BLaER1 treated with 17β-estradiol and CSF1 and Interleukin-3, amounts not matched to agents 10 nM and 100 nM (cell line): ENCODE results near the gene WNT4.

Experiments
- H3K27ac ChIP-seq, 11 experiments: shearing (Covaris generic); formaldehyde crosslinking; 2 replicates each; pipeline ENCODE4 v1.8.1; 2022
- H3K27me3 ChIP-seq, 11 experiments: shearing (Covaris generic); formaldehyde crosslinking; 2 replicates each; pipeline ENCODE4 v1.8.1; 2022
- H3K36me3 ChIP-seq, 11 experiments: shearing (Covaris generic); formaldehyde crosslinking; 2 replicates each; pipeline ENCODE4 v1.8.1; 2022
- H3K4me1 ChIP-seq, 10 experiments: shearing (Covaris generic); formaldehyde crosslinking; 2 replicates each; pipeline ENCODE4 v1.8.1; 2022
- H3K4me2 ChIP-seq, 11 experiments: shearing (Covaris generic); formaldehyde crosslinking; 2 replicates each; pipeline ENCODE4 v1.8.1; 2022
- H3K4me3 ChIP-seq, 10 experiments: shearing (Covaris generic); formaldehyde crosslinking; 2 replicates each; pipeline ENCODE4 v1.8.1; 2022
- H3K9ac ChIP-seq, 11 experiments: shearing (Covaris generic); formaldehyde crosslinking; 2 replicates each; pipeline ENCODE4 v1.8.1; 2022
- H3K9me3 ChIP-seq, 11 experiments: shearing (Covaris generic); formaldehyde crosslinking; replicated peaks in 1 of 11; 2 replicates each; pipeline ENCODE4 v1.8.1; 2022
- H4K20me1 ChIP-seq, 11 experiments: shearing (Covaris generic); formaldehyde crosslinking; 2 replicates each; pipeline ENCODE4 v1.8.1; 2022
- Cebpa-rat ChIP-seq, 11 experiments: shearing (Covaris generic); IDR thresholded peaks; 2 replicates each; pipeline ENCODE4 v1.8.1; 2022

WNT4 gene

DNA sequence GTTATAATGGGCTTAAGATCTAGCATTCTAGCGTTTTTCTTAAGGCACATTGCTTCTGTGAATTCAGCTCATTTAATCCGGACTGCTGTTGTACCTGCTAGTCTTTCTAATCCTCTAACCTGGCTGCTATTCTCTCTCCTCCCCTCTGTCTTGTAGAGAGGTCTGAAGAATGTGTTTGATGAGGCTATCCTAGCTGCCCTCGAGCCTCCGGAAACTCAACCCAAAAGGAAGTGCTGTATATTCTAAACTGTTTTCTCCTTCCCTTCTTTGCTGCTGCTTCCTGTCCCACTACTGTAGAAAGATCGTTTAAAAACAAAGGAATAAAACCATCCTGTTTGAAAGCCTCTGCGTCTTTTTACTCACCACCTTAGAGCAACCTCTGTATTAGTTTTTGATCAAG lies 53.1 kb downstream of the WNT4 start:
- Histone ChIP-seq H3K4me1 (peaks cover 39 to 81% (median 66%) of the 10 kb centered on the region in 10 experiments), H3K9me3 (no peaks in the 10 kb centered on the region), H3K36me3 (peaks cover 74 to 91% (median 80%) of the 10 kb centered on the region in 11 experiments), H3K4me3 (peak overlapping the region; percentile 1 to 44 (median 14); a peak in 11 of 20 replicates), H3K27ac (peak overlapping the region in 10 of 11 experiments; percentile 21 to 60 (median 53); a peak in 19 of 22 replicates), H3K9ac (peak overlapping the region; percentile 40 to 64 (median 54)), H4K20me1 (peaks cover 72 to 100% (median 92%) of the 10 kb centered on the region in 11 experiments), H3K4me2 (peak overlapping the region; percentile 71 to 87 (median 82)), H3K27me3 (no peaks in the 10 kb centered on the region)
- no peak for TF ChIP-seq Cebpa-rat (IDR thresholded peaks at IDR 0.05)

GRCh38 chr1:22089134-22089571 lies 53.7 kb downstream of the WNT4 start:
- TF ChIP-seq Cebpa-rat (IDR thresholded peaks at IDR 0.05): no peak

DNA sequence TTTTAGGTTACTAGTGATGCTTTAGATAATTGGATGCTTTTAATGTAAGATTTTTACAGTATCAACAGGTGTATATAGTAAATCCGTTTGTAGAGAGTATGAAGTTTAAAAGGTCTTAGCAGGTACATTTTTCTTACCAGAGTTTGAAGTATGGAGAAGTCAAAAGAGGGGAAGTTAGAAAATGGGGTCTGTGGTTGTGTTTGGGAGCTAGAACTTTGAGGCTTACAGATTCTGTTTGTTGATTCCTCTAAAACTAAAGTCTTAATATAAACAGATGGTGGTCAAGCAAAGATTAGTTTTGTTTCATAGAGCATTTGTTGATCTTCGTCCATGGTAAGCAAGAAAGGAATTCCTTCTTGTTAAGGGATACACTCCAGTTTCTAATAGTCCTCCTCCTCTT lies 54.6 kb downstream of the WNT4 start:
- peak overlapping the region; percentile 71 to 87 (median 82); a peak in 21 of 22 replicates for H3K4me2 ChIP-seq
- H3K9me3 ChIP-seq: no peaks in the 10 kb centered on the region
- H3K27me3 ChIP-seq: no peaks in the 10 kb centered on the region
- H4K20me1 ChIP-seq: peaks cover 80 to 100% (median 95%) of the 10 kb centered on the region in 11 experiments
- peak overlapping the region in 3 of 11 experiments; percentile 56 to 64 (median 58); a peak in 3 of 22 replicates for H3K9ac ChIP-seq
- H3K27ac ChIP-seq: peak overlapping the region in 10 of 11 experiments; percentile 0 to 60 (median 53); a peak in 12 of 22 replicates
- TF ChIP-seq Cebpa-rat (IDR thresholded peaks at IDR 0.05): no peak
- peaks cover 39 to 77% (median 63%) of the 10 kb centered on the region in 10 experiments for H3K4me1 ChIP-seq
- H3K36me3 ChIP-seq: peaks cover 77 to 91% (median 82%) of the 10 kb centered on the region in 11 experiments
- H3K4me3 ChIP-seq: no peak overlapping the region

More at GRCh38 chr1:22089134-22089571, 53.7 kb downstream of the WNT4 start:
- Histone ChIP-seq H3K4me2 (peak overlapping the region; percentile 71 to 87 (median 82)), H3K4me1 (peaks cover 39 to 81% (median 66%) of the 10 kb centered on the region in 10 experiments), H3K27me3 (no peaks in the 10 kb centered on the region), H3K9ac (peak overlapping the region; percentile 40 to 64 (median 54); a peak in 20 of 22 replicates), H4K20me1 (peaks cover 77 to 100% (median 94%) of the 10 kb centered on the region in 11 experiments), H3K9me3 (no peaks in the 10 kb centered on the region), H3K27ac (peak overlapping the region; percentile 32 to 60 (median 52); a peak in 18 of 22 replicates), H3K36me3 (peaks cover 76 to 91% (median 81%) of the 10 kb centered on the region in 11 experiments), H3K4me3 (peak overlapping the region in 8 of 10 experiments; percentile 1 to 44 (median 14); a peak in 8 of 20 replicates)

GRCh38 chr1:22080191-22080590 lies 62.7 kb downstream of the WNT4 start:
- H3K36me3 ChIP-seq: peaks cover 76 to 93% (median 89%) of the 10 kb centered on the region in 11 experiments
- H4K20me1 ChIP-seq: peaks cover 99 to 100% (median 100%) of the 10 kb centered on the region in 11 experiments
- H3K27me3 ChIP-seq: no peaks in the 10 kb centered on the region
- H3K4me1 ChIP-seq: peaks cover 14 to 61% (median 39%) of the 10 kb centered on the region in 10 experiments
- no peak for TF ChIP-seq Cebpa-rat (IDR thresholded peaks at IDR 0.05)
- H3K4me2 ChIP-seq: peak overlapping the region in 4 of 11 experiments; percentile 15 to 85 (median 58); a peak in 7 of 22 replicates
- no peak overlapping the region for H3K4me3 ChIP-seq
- H3K9me3 ChIP-seq: no peaks in the 10 kb centered on the region
- H3K27ac ChIP-seq: no peak overlapping the region; a peak in 2 of 22 replicates
- no peak overlapping the region; a peak in 1 of 22 replicates for H3K9ac ChIP-seq

DNA sequence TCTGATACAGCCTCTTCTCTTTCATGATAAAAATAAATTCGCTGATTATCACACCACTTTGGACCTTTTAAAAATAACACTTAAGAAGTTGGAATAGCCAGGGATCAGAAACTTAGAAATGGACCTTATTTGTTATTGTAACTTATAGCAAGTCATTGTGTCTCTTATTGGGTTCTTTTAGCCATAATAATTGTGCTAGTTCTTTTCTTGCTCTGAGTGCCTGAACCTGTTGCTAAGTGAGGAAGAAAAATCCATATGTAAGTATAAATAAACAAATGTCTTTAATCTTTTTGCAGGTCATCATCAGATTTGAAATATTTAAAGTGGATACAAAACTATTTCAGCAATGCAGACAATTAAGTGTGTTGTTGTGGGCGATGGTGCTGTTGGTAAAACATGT lies 64.8 kb downstream of the WNT4 start:
- Histone ChIP-seq H4K20me1 (peaks cover 99 to 100% (median 100%) of the 10 kb centered on the region in 11 experiments), H3K36me3 (peaks cover 66 to 86% (median 78%) of the 10 kb centered on the region in 11 experiments), H3K4me1 (peaks cover 32 to 81% (median 60%) of the 10 kb centered on the region in 10 experiments)

GRCh38 chr1:22077728-22078127 lies 65.2 kb downstream of the WNT4 start:
- Histone ChIP-seq H3K4me2 (peak overlapping the region in 3 of 11 experiments; percentile 18 to 87 (median 85); a peak in 6 of 22 replicates), H3K4me1 (peaks cover 32 to 85% (median 61%) of the 10 kb centered on the region in 10 experiments), H3K27ac (peak overlapping the region in 1 of 11 experiments; percentile 20; a peak in 1 of 22 replicates), H3K9ac (peak overlapping the region in 2 of 11 experiments; percentile 13 to 17; a peak in 1 of 22 replicates), H3K27me3 (no peaks in the 10 kb centered on the region), H3K36me3 (peaks cover 64 to 86% (median 77%) of the 10 kb centered on the region in 11 experiments), H3K4me3 (no peak overlapping the region), H3K9me3 (no peaks in the 10 kb centered on the region), H4K20me1 (peaks cover 99 to 100% (median 100%) of the 10 kb centered on the region in 11 experiments)
- no peak for TF ChIP-seq Cebpa-rat (IDR thresholded peaks at IDR 0.05)

More for the DNA sequence above, 64.8 kb downstream of the WNT4 start:
- Histone ChIP-seq H3K9ac (peak overlapping the region in 2 of 11 experiments; percentile 13 to 17; a peak in 1 of 22 replicates), H3K27me3 (no peaks in the 10 kb centered on the region), H3K4me3 (no peak overlapping the region), H3K9me3 (no peaks in the 10 kb centered on the region), H3K4me2 (peak overlapping the region in 3 of 11 experiments; percentile 18 to 87 (median 85); a peak in 5 of 22 replicates), H3K27ac (no peak overlapping the region)
- TF ChIP-seq Cebpa-rat (IDR thresholded peaks at IDR 0.05): no peak

GRCh38 chr1:22076346-22076745 lies 66.6 kb downstream of the WNT4 start:
- Histone ChIP-seq H3K4me3 (peak overlapping the region in 6 of 10 experiments; percentile 7 to 50 (median 21); a peak in 6 of 20 replicates), H3K4me2 (peak overlapping the region; percentile 45 to 89 (median 85); a peak in 20 of 22 replicates), H3K36me3 (peaks cover 62 to 86% (median 72%) of the 10 kb centered on the region in 11 experiments), H3K27me3 (no peaks in the 10 kb centered on the region), H3K9ac (peak overlapping the region in 5 of 11 experiments; percentile 14 to 53 (median 42); a peak in 6 of 22 replicates), H3K27ac (peak overlapping the region in 8 of 11 experiments; percentile 25 to 68 (median 44); a peak in 14 of 22 replicates), H3K4me1 (peaks cover 32 to 99% (median 64%) of the 10 kb centered on the region in 10 experiments), H4K20me1 (peaks cover 100% of the 10 kb centered on the region in 11 experiments), H3K9me3 (no peaks in the 10 kb centered on the region)
- TF ChIP-seq Cebpa-rat (IDR thresholded peaks at IDR 0.05): no peak

DNA sequence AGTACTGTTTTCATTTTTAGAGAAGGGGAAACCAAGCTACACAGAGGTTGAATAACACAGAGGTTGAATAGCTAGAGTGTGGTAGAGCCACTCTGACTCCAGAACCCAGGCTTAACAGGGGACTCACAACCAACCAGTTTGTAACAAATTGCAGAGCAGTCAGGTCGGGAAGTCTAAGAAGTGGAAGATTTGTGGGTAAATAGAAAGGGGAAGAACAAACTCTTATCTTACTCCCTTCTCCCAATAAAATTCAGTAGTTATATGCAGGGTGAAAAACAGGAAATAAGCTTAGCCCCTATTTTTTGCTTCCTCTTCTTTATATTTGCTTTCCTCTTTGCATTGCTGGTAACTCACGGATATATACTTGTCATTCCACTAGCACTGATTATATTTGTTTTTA lies 67.2 kb downstream of the WNT4 start:
- Histone ChIP-seq H3K27me3 (no peaks in the 10 kb centered on the region), H3K36me3 (peaks cover 60 to 86% (median 72%) of the 10 kb centered on the region in 11 experiments), H3K27ac (peak overlapping the region in 8 of 11 experiments; percentile 25 to 68 (median 44); a peak in 14 of 22 replicates), H3K9me3 (peaks cover under 1 to 6% (median 5%) of the 10 kb centered on the region in 11 experiments; a peak in 18 of 22 replicates), H3K4me3 (peak overlapping the region in 6 of 10 experiments; percentile 14 to 50 (median 21); a peak in 5 of 20 replicates), H3K4me2 (peak overlapping the region; percentile 45 to 89 (median 85)), H3K9ac (peak overlapping the region in 6 of 11 experiments; percentile 27 to 56 (median 44); a peak in 8 of 22 replicates), H4K20me1 (peaks cover 100% of the 10 kb centered on the region in 11 experiments), H3K4me1 (peaks cover 32 to 94% (median 64%) of the 10 kb centered on the region in 10 experiments)
- no peak for TF ChIP-seq Cebpa-rat (IDR thresholded peaks at IDR 0.05)
